Ovary (tissue), 9 donors: ENCODE measurements around the gene PHOSPHO2. TPM values are rescaled to one million over a fixed set of nuclear protein-coding genes. Genes with fewer than 3 reads are reported as not detected.

Experiments used
- DNase-seq, 5 donors: peaks; one replicate each; pipeline ENCODE4 v3.0.0-alpha.2; 2019 to 2020
- H3K27ac ChIP-seq, 2 donors: fragments of 200-600 bp; one replicate each; pipeline versions ENCODE4 v1.5.1 to v1.8.0; 2019 to 2022
- H3K27me3 ChIP-seq: fragments of 200-600 bp; one replicate; pipeline ENCODE4 v1.8.0; 2022
- H3K36me3 ChIP-seq: fragments of 200-600 bp; sonication (generic); one replicate; pipeline ENCODE4 v1.5.1; 2019
- H3K4me1 ChIP-seq: one replicate; pipeline ENCODE4 v1.8.1; 2013; ENCODE audit warnings: mild to moderate bottlenecking, moderate library complexity; ENCODE audit not compliant: insufficient read depth
- H3K4me3 ChIP-seq: fragments of 200-600 bp; sonication (generic); one replicate; pipeline ENCODE4 v1.5.1; 2017
- H3K9me3 ChIP-seq, 2 donors: fragments of 200-600 bp in 1 of 2; sonication (generic) in 1 of 2; one replicate each; pipeline versions ENCODE4 v1.5.1 to v1.8.1; 2013 to 2019; ENCODE audit warnings: mild to moderate bottlenecking in 1 of 2, moderate library complexity in 1 of 2
- CTCF ChIP-seq, 3 donors: fragments of 450-650 bp in 2 of 3; fragments of 200-600 bp in 1 of 3; IDR thresholded peaks; one replicate each; pipeline versions ENCODE4 v1.5.1 to v1.8.0; 2016 to 2022; ENCODE audit warnings: antibody characterized with exemption in 3 of 3, mild to moderate bottlenecking in 1 of 3
- EP300 ChIP-seq: sonication (generic); formaldehyde crosslinking; IDR thresholded peaks from one replicate; pipeline ENCODE4 v1.6.1; 2017; ENCODE audit warnings: antibody characterized with exemption
- POLR2A ChIP-seq: fragments of 450-650 bp; IDR thresholded peaks from one replicate; pipeline ENCODE4 v1.6.1; 2017; ENCODE audit warnings: antibody characterized with exemption, mild to moderate bottlenecking, moderate library complexity
- WGBS, 3 donors: extraction: QIAGEN DNeasy Blood & Tissue Kit in 1 of 3; methylation state at CpG; one replicate each; pipeline versions ENCODE4 v1.1.5 to v1.1.7; 2013 to 2017; 5-methylcytosine and 5-hydroxymethylcytosine counted together
- intact Hi-C, 4 donors: fragments of 100-400 bp; cut with DNase I; formaldehyde crosslinking; loops; one replicate each; pipeline versions ENCODE4 v1.11.0 to v1.15.1; 2022 to 2023
- polyA plus RNA-seq, 2 donors: library from polyadenylated mRNA; stranded (reverse); fragments of 200-250 nt in 1 of 2; fragments of 350-450 nt in 1 of 2; fragmentation: Illumina TruSeq in 1 of 2; extraction: RNeasy Lipid Tissue Mini Kit (QIAGEN cat#74804) in 1 of 2; gene quantifications; one replicate each; pipeline ENCODE4 v1.2.3, GENCODE V29; 2013 to 2014
- total RNA-seq, 7 donors: library from RNA; depleted of rRNA in 2 of 7; stranded (reverse); fragments of >200 nt in 2 of 7; fragmentation: NEBNext Ultra II Directional in 3 of 7; extraction: Animal tissue kit (Norgen Biotek cat#: 25700) in 3 of 7; gene quantifications; one replicate each; pipeline versions ENCODE4 v1.1.0 to v1.2.4, GENCODE V29; 2016 to 2023
- donor health status: DM: no; HTN: no; CAD: no; lungs with moderate emphysema.
- donor health status: DM: no; HTN: no; CAD: no.
- donor health status: Bipolar disorder and iron deficiency.
- donor health status: DM: yes; HTN: yes; CAD: no.
- donor health status: DM: no; HTN: no; CAD: no.
- donor health status: DM: yes; HTN: yes; CAD: no.

The PHOSPHO2 gene
- total and polyA plus RNA-seq, 9 donors: 2.4 to 7.9 (median 5.8) TPM

- WGBS, 3 donors: 95 to 97% (median 95%) methylated on average over 2 of the region's 2 CpGs
- Histone ChIP-seq H3K27ac (no peak overlapping the region), H3K27me3 (no peaks in the 10 kb centered on the region), H3K4me3 (no peak overlapping the region), H3K4me1 (no peaks in the 10 kb centered on the region), H3K36me3 (no peaks in the 10 kb centered on the region), H3K9me3 (no peaks in the 10 kb centered on the region)
- intact Hi-C loops: no loop called here
- TF ChIP-seq CTCF (IDR thresholded peaks at IDR 0.05): no peak
- no peak for TF ChIP-seq POLR2A
- DNase-seq: no peak
These were observed 20.3 kb upstream of the PHOSPHO2 start for GRCh38 chr2:169673921-169674320.

- no peak for DNase-seq
- H3K27ac ChIP-seq: no peak overlapping the region
- H3K4me3 ChIP-seq: no peak overlapping the region
- intact Hi-C loops: no loop called here
- H3K36me3 ChIP-seq: no peaks in the 10 kb centered on the region
- 63 to 81% (median 72%) methylated on average over 3 of the region's 3 CpGs for WGBS, 3 donors
- H3K9me3 ChIP-seq: no peaks in the 10 kb centered on the region
- TF ChIP-seq POLR2A (no peak), EP300 (no peak), CTCF (IDR thresholded peaks at IDR 0.05) (no peak)
- no peaks in the 10 kb centered on the region for H3K27me3 ChIP-seq
- no peaks in the 10 kb centered on the region for H3K4me1 ChIP-seq
These were observed 17.9 kb upstream of the PHOSPHO2 start for GRCh38 chr2:169676357-169676756.

GRCh38 chr2:169676850-169677249 is 17.4 kb upstream of the PHOSPHO2 start:
- H3K27ac ChIP-seq: no peak overlapping the region
- H3K4me3 ChIP-seq: no peak overlapping the region
- intact Hi-C loops: no loop called here
- 90 to 94% (median 92%) methylated on average over 6 of the region's 6 CpGs for WGBS, 3 donors
- no peaks in the 10 kb centered on the region for H3K36me3 ChIP-seq
- no peaks in the 10 kb centered on the region for H3K4me1 ChIP-seq
- H3K9me3 ChIP-seq: no peaks in the 10 kb centered on the region
- no peak for DNase-seq
- H3K27me3 ChIP-seq: no peaks in the 10 kb centered on the region
- no peak for TF ChIP-seq CTCF (IDR thresholded peaks at IDR 0.05)
- no peak for TF ChIP-seq EP300
- no peak for TF ChIP-seq POLR2A

- H3K27me3 ChIP-seq: no peaks in the 10 kb centered on the region
- no peak for DNase-seq
- 45 to 82% (median 70%) methylated on average over 3 of the region's 3 CpGs for WGBS, 3 donors
- TF ChIP-seq CTCF (IDR thresholded peaks at IDR 0.05) (no peak), POLR2A (no peak), EP300 (no peak)
- H3K36me3 ChIP-seq: no peaks in the 10 kb centered on the region
- intact Hi-C loops: no loop called here
- H3K4me3 ChIP-seq: no peak overlapping the region
- no peaks in the 10 kb centered on the region for H3K4me1 ChIP-seq
- no peaks in the 10 kb centered on the region for H3K9me3 ChIP-seq
- no peak overlapping the region for H3K27ac ChIP-seq
These were observed 11.2 kb upstream of the PHOSPHO2 start for GRCh38 chr2:169683054-169683424.
